Suprapubic skin (tissue), 4 donors: ENCODE data around the gene BLVRB.

Experiments used
- CTCF ChIP-seq, 2 donors: fragments of 200-600 bp in 1 of 2; fragments of 450-650 bp in 1 of 2; sonication (generic) in 1 of 2; IDR thresholded peaks; one replicate each; pipeline ENCODE4 v1.5.1; 2016 to 2019; ENCODE audit warnings: antibody characterized with exemption in 2 of 2, mild to moderate bottlenecking in 1 of 2, moderate library complexity in 1 of 2
- EP300 ChIP-seq: sonication (generic); formaldehyde crosslinking; IDR thresholded peaks from one replicate; pipeline ENCODE4 v1.6.1; 2017; ENCODE audit warnings: antibody characterized with exemption
- POLR2AphosphoS5 ChIP-seq, 3 donors: sonication (generic); formaldehyde crosslinking; IDR thresholded peaks; one replicate each; pipeline ENCODE4 v1.6.1; 2017; ENCODE audit warnings: antibody characterized with exemption in 3 of 3

GRCh38 chr19:40421993-40422747, 43.4 kb downstream of the BLVRB start:
- TF ChIP-seq CTCF (IDR thresholded peaks at IDR 0.05) (no peak), POLR2AphosphoS5 (IDR thresholded peaks at IDR 0.05) (no peak), EP300 (no peak)
